GM12878 (cell line): ENCODE measurements around the gene TTYH3. TPM values are rescaled to one million over a fixed set of nuclear protein-coding genes. Genes with fewer than 3 reads are reported as not detected.

ENCODE experiments used
- ATAC-seq: fragments of 200-7000 bp; cut with Tn5 transposase; 3 replicates; pipeline ENCODE4 v1.9.1; 2020; ENCODE audit warnings: mild to moderate bottlenecking, moderate library complexity
- BruUV-seq: library from RNA; stranded (reverse); fragments of 400-500 nt; replicated peaks from 2 replicates; lab custom pipeline; 2021; lab: Mats Ljungman, UMichigan
- CTCF ChIA-PET: fragments of 300-600 bp; sonication (Branson Sonifier 250); formaldehyde crosslinking; extraction: SDS; loops from one replicate; lab custom pipeline; 2021; ENCODE audit warnings: inconsistent platforms; lab: Yijun Ruan, JAX
- POLR2A ChIA-PET: fragments of 350-600 bp; formaldehyde crosslinking; extraction: SDS; loops from one replicate; lab custom pipeline; 2021; ENCODE audit warnings: inconsistent platforms; lab: Charles Lee
- RAD21 ChIA-PET: fragments of 300-600 bp; sonication (Branson Sonifier 250); formaldehyde crosslinking; loops from one replicate; lab custom pipeline; 2023; ENCODE audit warnings: antibody characterized with exemption; ENCODE audit not compliant: unreplicated experiment; lab: Charles Lee
- SMC1A ChIA-PET: fragments of 300-600 bp; sonication (Branson Sonifier 250); formaldehyde crosslinking; loops from one replicate; lab custom pipeline; 2023; ENCODE audit not compliant: unreplicated experiment, uncharacterized antibody; lab: Charles Lee
- DNase-seq: peaks from one replicate; pipeline ENCODE4 v3.0.0-alpha.2; 2011; ENCODE audit warnings: low read depth, low spot score
- FAIRE-seq: peaks from 3 replicates; lab custom pipeline; 2011; peaks lifted over from hg19 to GRCh38; lab: Jason Lieb, UNC
- H2AFZ ChIP-seq: 2 replicates; pipeline ENCODE4 v1.6.0; 2011; ENCODE audit warnings: low read depth, low read length, control low read depth; ENCODE audit not compliant: control insufficient read depth
- H3K27ac ChIP-seq: 2 replicates; pipeline ENCODE4 v1.5.1; 2011; ENCODE audit warnings: control low read depth; ENCODE audit not compliant: control insufficient read depth, insufficient read depth
- H3K27me3 ChIP-seq, 2 experiments: replicated peaks in 1 of 2; 2 replicates each; pipeline versions ENCODE4 v1.6.0 to v1.6.1; 2011; ENCODE audit warnings: low read length in 1 of 2; ENCODE audit not compliant: control insufficient read depth in 2 of 2, insufficient read depth in 2 of 2
- H3K36me3 ChIP-seq, 2 experiments: 2 replicates each; pipeline ENCODE4 v1.5.1; 2011; ENCODE audit warnings: low read length in 1 of 2; ENCODE audit not compliant: control insufficient read depth in 2 of 2, insufficient read depth in 2 of 2
- H3K4me1 ChIP-seq: 2 replicates; pipeline ENCODE4 v1.6.1; 2011; ENCODE audit warnings: mild to moderate bottlenecking, low read length, moderate library complexity, mixed read lengths; ENCODE audit not compliant: control insufficient read depth, insufficient read depth
- H3K4me2 ChIP-seq: 2 replicates; pipeline ENCODE4 v1.6.0; 2011; ENCODE audit warnings: control low read depth; ENCODE audit not compliant: control insufficient read depth, insufficient read depth
- H3K4me3 ChIP-seq: fragments of 200-600 bp; sonication (generic); 2 replicates; pipeline ENCODE4 v1.5.1; 2016
- H3K79me2 ChIP-seq: 2 replicates; pipeline ENCODE4 v1.6.0; 2011; ENCODE audit warnings: low read length; ENCODE audit not compliant: control insufficient read depth, insufficient read depth
- H3K9ac ChIP-seq: 2 replicates; pipeline ENCODE4 v1.8.0; 2011; ENCODE audit warnings: low read length, control low read depth, mixed read lengths; ENCODE audit not compliant: control insufficient read depth, insufficient read depth
- H3K9me3 ChIP-seq: replicated peaks from 3 replicates; pipeline ENCODE4 v1.5.1; 2011; ENCODE audit warnings: mild to moderate bottlenecking, low read length; ENCODE audit not compliant: control insufficient read depth, insufficient read depth
- H4K20me1 ChIP-seq: 2 replicates; pipeline ENCODE4 v1.6.0; 2011; ENCODE audit not compliant: control insufficient read depth, insufficient read depth
- ATF7 ChIP-seq: fragments of 450-650 bp; IDR thresholded peaks from 2 replicates; pipeline ENCODE4 v1.6.1; 2016; ENCODE audit warnings: low read depth, mild to moderate bottlenecking
- BHLHE40 ChIP-seq, 2 experiments: fragments of 450-650 bp in 1 of 2; IDR thresholded peaks; 2 replicates each; pipeline ENCODE4 v1.6.1; 2011 to 2017; ENCODE audit warnings: low read depth in 2 of 2, borderline replicate concordance in 1 of 2, improper control_type of control experiment in 1 of 2, low read length in 1 of 2, mild to moderate bottlenecking in 1 of 2
- CHD2 ChIP-seq: IDR thresholded peaks from 2 replicates; pipeline ENCODE4 v1.6.1; 2011; ENCODE audit warnings: low read depth, low read length, improper control_type of control experiment, borderline replicate concordance
- E2F8 ChIP-seq: fragments of 450-650 bp; IDR thresholded peaks from 2 replicates; pipeline ENCODE4 v1.6.1; 2018; ENCODE audit warnings: mild to moderate bottlenecking, low read depth, moderate library complexity; ENCODE audit not compliant: partially characterized antibody
- HDAC2 ChIP-seq: fragments of 200-600 bp; sonication (generic); IDR thresholded peaks from 2 replicates; pipeline ENCODE4 v1.6.1; 2017
- HSF1 ChIP-seq: fragments of 150-350 bp; IDR thresholded peaks from 2 replicates; pipeline ENCODE4 v1.6.1; 2014; ENCODE audit warnings: mild to moderate bottlenecking, low read depth, low read length
- POLR2AphosphoS5 ChIP-seq: IDR thresholded peaks from 2 replicates; pipeline ENCODE4 v1.6.1; 2011; ENCODE audit warnings: mild to moderate bottlenecking, low read length, inconsistent platforms
- SMAD5 ChIP-seq: IDR thresholded peaks from 2 replicates; pipeline ENCODE4 v1.6.1; 2016; ENCODE audit warnings: antibody characterized with exemption, low read depth
- WRNIP1 ChIP-seq: IDR thresholded peaks from 2 replicates; pipeline ENCODE4 v1.6.1; 2011; ENCODE audit warnings: low read depth, low read length, improper control_type of control experiment, borderline replicate concordance
- ZSCAN29 ChIP-seq: fragments of 450-650 bp; IDR thresholded peaks from 2 replicates; pipeline ENCODE4 v1.6.1; 2017; ENCODE audit warnings: mild to moderate bottlenecking, moderate library complexity
- WGBS: methylation state at CpG from one replicate; pipeline ENCODE4 v1.1.6; 2016; ENCODE audit warnings: low lambda C conversion rate; ENCODE audit not compliant: insufficient replicate concordance, insufficient coverage; ENCODE audit errors: missing lambda C conversion rate; 5-methylcytosine and 5-hydroxymethylcytosine counted together
- in situ Hi-C: fragments of 300-500 bp; cut with MboI; formaldehyde crosslinking; loops from 9 replicates; pipeline ENCODE4 v1.14.3; 2018; ENCODE audit warnings: mixed read lengths
- intact Hi-C: fragments of 100-400 bp; cut with micrococcal nuclease; formaldehyde crosslinking; loops from one replicate; pipeline ENCODE4 v1.14.2; 2022; ENCODE audit not compliant: unreplicated experiment
- polyA plus RNA-seq, 11 experiments: library from polyadenylated mRNA; depleted of rRNA in 4 of 11; unstranded in 6 of 11; stranded (reverse) in 5 of 11; fragments of >200 nt; fragmentation: Nextera tagmentation in 4 of 11; fragmentation: Illumina TruSeq in 1 of 11; extraction: Ambion mirVana in 4 of 11; extraction: Trizol in 1 of 11; gene quantifications; 1 replicate in 1 of 11; 2 replicates in 10 of 11; pipeline versions ENCODE4 v1.2.1 to v1.2.3, GENCODE V29; 2011 to 2016; ENCODE audit warnings: inconsistent platforms in 2 of 11, missing spikeins in 2 of 11, low read depth in 1 of 11
- total RNA-seq, 4 experiments: library from RNA; depleted of rRNA in 3 of 4; stranded (reverse); fragments of >200 nt in 3 of 4; fragmentation: Illumina TruSeq in 1 of 4; extraction: Trizol in 1 of 4; gene quantifications; 2 replicates each; pipeline versions ENCODE4 v1.2.1 to v1.2.3, GENCODE V29; 2013 to 2021

TTYH3 gene
- total and polyA plus RNA-seq, 10 of the 15 experiments (the other 5 are each of a cell fraction or from before 2014, with no cell fraction given): 0.79 to 71.4 (median 10.5) TPM

- Histone ChIP-seq H3K27me3 (no peaks in the 10 kb centered on the region), H3K27ac (no peak overlapping the region), H3K4me2 (no peak overlapping the region), H2AFZ (no peak overlapping the region), H3K9me3 (no peaks in the 10 kb centered on the region), H4K20me1 (no peaks in the 10 kb centered on the region), H3K4me3 (no peak overlapping the region), H3K36me3 (no peaks in the 10 kb centered on the region; a peak in 2 of 4 replicates), H3K9ac (no peak overlapping the region), H3K4me1 (no peaks in the 10 kb centered on the region), H3K79me2 (no peaks in the 10 kb centered on the region)
- ATAC-seq (no peak), FAIRE-seq (no peak), DNase-seq (no peak)
- POLR2A ChIA-PET: interaction anchor here (2.2 kb wide), 1 partner anchor 10 kb away, joined by 5 read pairs; no protein-coding TSS in a partner anchor
- no TSS peak for BruUV-seq
- TF ChIP-seq HSF1 (no peak), POLR2AphosphoS5 (no peak), WRNIP1 (no peak), E2F8 (no peak), ATF7 (no peak), SMAD5 (no peak), ZSCAN29 (no peak), CHD2 (no peak), HDAC2 (no peak), BHLHE40 (IDR thresholded peaks at IDR 0.05; ENCODE audit: borderline replicate concordance in 1 of 2, low read depth in 2 of 2, low read length in 1 of 2) (no peak)
- SMC1A ChIA-PET: interaction anchor here (0.7 to 1.5 kb wide), 2 partner anchors 56 to 145 kb away, joined by 3 to 6 read pairs; no protein-coding TSS in a partner anchor
- RAD21 ChIA-PET: no interaction called here
- CTCF ChIA-PET: interaction anchor here (1.0 to 1.3 kb wide), 4 partner anchors 19 to 202 kb away, joined by 3 read pairs; no protein-coding TSS in a partner anchor
- WGBS: 79% methylated on average over 5 of the region's 5 CpGs
- intact Hi-C loops: no loop called here
- in situ Hi-C loops: no loop called here
Observed at GRCh38 chr7:2654059-2654458, 22.3 kb downstream of the TTYH3 start.
